ENCODE data around the gene RNF212.

- no peak for TF ChIP-seq POLR2A (IDR thresholded peaks at IDR 0.05)
- TF ChIP-seq CTCF (IDR thresholded peaks at IDR 0.05), result no peak
Measured at GRCh38 chr4:1060121-1060520, 53.2 kb downstream of the RNF212 start.
